HL-60 (cell line): Measurements from ENCODE around the gene ERCC4.

Experiments
- DNase-seq, 2 experiments: peaks; one replicate each; pipeline ENCODE4 v3.0.0-alpha.2; 2010 to 2020; ENCODE audit warnings: low read depth in 1 of 2, low spot score in 1 of 2
- H3K27ac ChIP-seq: fragments of 250-450 bp; sonication (Bioruptor Pico); replicated peaks from 2 replicates; pipeline ENCODE4 v1.5.1; 2020; ENCODE audit warnings: mild to moderate bottlenecking, moderate library complexity
- H3K27me3 ChIP-seq: fragments of 250-450 bp; sonication (Bioruptor Pico); 2 replicates; pipeline ENCODE4 v1.5.1; 2021; ENCODE audit warnings: mild to moderate bottlenecking, moderate library complexity; ENCODE audit not compliant: insufficient read depth, poor library complexity, severe bottlenecking
- H3K4me3 ChIP-seq: replicated peaks from 2 replicates; pipeline ENCODE4 v1.5.1; 2011; ENCODE audit warnings: mild to moderate bottlenecking, control low read depth, low read length; ENCODE audit not compliant: insufficient read depth
- CTCF ChIP-seq: IDR thresholded peaks from one replicate; pipeline ENCODE4 v1.5.1; 2011; ENCODE audit warnings: low read length, control low read depth, inconsistent platforms; ENCODE audit not compliant: insufficient read depth
- GABPA ChIP-seq: IDR thresholded peaks from 2 replicates; pipeline ENCODE4 v1.6.1; 2012; ENCODE audit warnings: low read depth
- POLR2AphosphoS5 ChIP-seq: IDR thresholded peaks from 2 replicates; pipeline ENCODE4 v1.6.1; 2012; ENCODE audit warnings: low read depth
- REST ChIP-seq: IDR thresholded peaks from 2 replicates; pipeline ENCODE4 v1.6.1; 2012; ENCODE audit warnings: low read depth; ENCODE audit not compliant: insufficient replicate concordance
- SPI1 ChIP-seq: IDR thresholded peaks from 2 replicates; pipeline ENCODE4 v1.6.1; 2012; ENCODE audit warnings: low read depth, mild to moderate bottlenecking, borderline replicate concordance

Gene ERCC4

DNA sequence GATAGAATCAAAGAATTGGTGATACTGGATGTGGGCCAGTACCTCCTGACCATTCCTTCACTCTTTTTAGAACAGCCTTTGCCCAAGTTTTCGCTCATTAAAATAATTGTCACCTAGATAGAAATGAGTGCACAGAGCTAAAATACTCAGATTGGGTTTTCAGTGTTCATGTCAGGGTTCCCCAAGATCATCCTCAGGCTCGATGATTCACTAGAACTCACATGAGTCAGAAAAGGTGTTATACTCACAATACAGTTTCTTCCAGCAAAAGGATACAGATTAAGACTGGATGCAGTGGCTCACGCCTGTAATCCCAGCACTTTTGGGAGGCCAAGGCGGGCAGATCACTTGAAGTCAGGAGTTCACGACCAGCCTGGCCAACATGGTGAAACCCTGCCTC, 19.9 kb downstream of the ERCC4 start:
- H3K27me3 ChIP-seq, result no peaks in the 10 kb centered on the region
- H3K27ac ChIP-seq, result no peak overlapping the region
- DNase-seq, result no peak
- TF ChIP-seq GABPA (no peak), POLR2AphosphoS5 (no peak), REST (no peak), CTCF (no peak), SPI1 (no peak)
- no peak overlapping the region for H3K4me3 ChIP-seq

DNA sequence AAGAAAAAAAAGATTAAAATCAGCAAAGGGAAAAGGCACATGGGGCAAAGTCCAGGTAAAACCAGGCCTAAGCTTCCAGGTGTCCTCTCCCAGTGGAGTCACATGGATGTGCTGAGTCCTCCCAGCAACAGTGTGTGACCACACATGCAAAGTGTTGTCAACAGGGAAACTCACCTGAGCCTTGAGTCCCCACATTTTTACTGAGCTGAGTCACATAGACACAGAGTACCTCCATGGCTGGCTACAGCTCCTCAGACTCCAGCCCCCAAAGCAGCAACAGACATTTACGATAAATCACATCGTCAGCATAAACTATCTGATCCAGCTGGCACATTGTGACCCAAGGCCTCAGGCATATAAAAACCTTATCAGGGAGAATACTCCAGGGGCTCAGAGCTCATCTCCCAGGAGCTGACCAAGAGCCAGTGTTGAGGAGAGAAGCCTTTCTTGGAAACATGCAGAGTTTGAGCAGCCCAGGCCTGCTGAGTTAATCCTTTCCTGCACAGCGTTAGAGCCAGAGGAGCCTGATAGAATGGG, 20.5 kb downstream of the ERCC4 start:
- H3K4me3 ChIP-seq, result no peak overlapping the region
- no peak for DNase-seq
- H3K27me3 ChIP-seq, result no peaks in the 10 kb centered on the region
- TF ChIP-seq GABPA, result no peak
- TF ChIP-seq CTCF, result no peak
- no peak for TF ChIP-seq SPI1
- no peak for TF ChIP-seq POLR2AphosphoS5
- TF ChIP-seq REST, result no peak
- H3K27ac ChIP-seq, result no peak overlapping the region

DNA sequence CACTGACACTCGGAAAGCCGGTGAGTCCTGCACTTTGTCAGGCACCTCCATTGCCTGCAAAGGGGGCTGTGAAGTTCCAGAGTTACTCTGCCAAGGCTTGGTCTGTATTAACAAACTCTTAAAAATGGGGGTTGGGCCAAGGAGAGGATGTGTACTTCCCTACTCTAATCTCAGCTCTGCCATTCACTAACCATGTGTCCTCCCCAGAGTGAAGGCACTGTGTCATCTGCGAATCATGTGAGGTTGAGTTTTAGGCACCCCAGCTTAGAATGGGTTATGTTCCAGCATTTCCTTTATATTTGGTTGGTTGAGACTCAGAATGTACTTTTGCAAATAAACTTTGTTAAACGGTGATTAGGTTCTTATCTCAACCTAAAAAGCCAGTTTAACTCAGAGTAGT, 24.9 kb downstream of the ERCC4 start:
- DNase-seq, result no peak
- TF ChIP-seq SPI1, result no peak
- no peak for TF ChIP-seq POLR2AphosphoS5
- TF ChIP-seq CTCF, result no peak
- TF ChIP-seq GABPA, result no peak
- no peak for TF ChIP-seq REST
- H3K27ac ChIP-seq, result no peak overlapping the region
- H3K4me3 ChIP-seq, result no peak overlapping the region
- H3K27me3 ChIP-seq, result no peaks in the 10 kb centered on the region
